GM12872 (cell line): ENCODE measurements around the gene WNK4.

Experiments used
- CTCF ChIP-seq: IDR thresholded peaks from 3 replicates; pipeline ENCODE4 v1.5.1; 2011; ENCODE audit warnings: low read depth, mild to moderate bottlenecking, low read length, moderate library complexity; ENCODE audit not compliant: insufficient read depth

The WNK4 gene

GRCh38 chr17:42795465-42795864 lies 15.1 kb downstream of the WNK4 start:
- TF ChIP-seq CTCF, result no peak

GRCh38 chr17:42796066-42796758 lies 15.8 kb downstream of the WNK4 start:
- TF ChIP-seq CTCF, result no peak

GRCh38 chr17:42797067-42798007 lies 16.9 kb downstream of the WNK4 start:
- no peak for TF ChIP-seq CTCF

- TF ChIP-seq CTCF, result no peak
Observed at GRCh38 chr17:42798011-42798382, 17.6 kb downstream of the WNK4 start.

- no peak for TF ChIP-seq CTCF
Observed at GRCh38 chr17:42798383-42799380, 18.3 kb downstream of the WNK4 start, which contains the start of the genes CNTD1 and COA3. Gene CNTD1, plus strand, starts transcription at chr17:42798861. Its CDS starts 207 bp downstream, at chr17:42799068. Gene COA3, minus strand, starts transcription at chr17:42798704. Its CDS starts 23 bp downstream, at chr17:42798681.

- TF ChIP-seq CTCF, result no peak
Observed at GRCh38 chr17:42803074-42803883, 22.9 kb downstream of the WNK4 start.
